CD8-positive, alpha-beta memory T cell (primary cell): ENCODE measurements around the gene PPM1B. TPM values are rescaled to one million over a fixed set of nuclear protein-coding genes. Genes with fewer than 3 reads are reported as not detected.

Experiments
- CTCF ChIA-PET: fragments of 350-600 bp; sonication (Branson Sonifier 250); formaldehyde crosslinking; loops from one replicate; lab custom pipeline; 2021; ENCODE audit warnings: antibody characterized with exemption; lab: Charles Lee
- POLR2A ChIA-PET: fragments of 350-600 bp; sonication (Branson Sonifier 250); formaldehyde crosslinking; loops from one replicate; lab custom pipeline; 2021; ENCODE audit warnings: antibody characterized with exemption; lab: Charles Lee
- DNase-seq, 5 donors: peaks; one replicate each; pipeline versions ENCODE4 v3.0.0 to v3.0.0-alpha.2; 2020 to 2022; ENCODE audit warnings: mixed read lengths in 1 of 5
- H3K27ac ChIP-seq: one replicate; pipeline ENCODE4 v1.7.0; 2013; ENCODE audit warnings: low read depth, mild to moderate bottlenecking, low read length, moderate library complexity
- H3K27me3 ChIP-seq: 2 replicates; pipeline ENCODE4 v1.7.0; 2013; ENCODE audit warnings: low read length, mild to moderate bottlenecking; ENCODE audit not compliant: insufficient read depth, poor library complexity, severe bottlenecking
- H3K36me3 ChIP-seq: 2 replicates; pipeline ENCODE4 v1.7.0; 2013; ENCODE audit warnings: mild to moderate bottlenecking, low read length, moderate library complexity; ENCODE audit not compliant: insufficient read depth
- H3K4me1 ChIP-seq: 2 replicates; pipeline ENCODE4 v1.7.0; 2013; ENCODE audit warnings: mild to moderate bottlenecking, low read length, moderate library complexity; ENCODE audit not compliant: insufficient read depth
- H3K4me3 ChIP-seq: 2 replicates; pipeline ENCODE4 v1.7.0; 2013; ENCODE audit warnings: mild to moderate bottlenecking, low read length
- H3K9me3 ChIP-seq: 2 replicates; pipeline ENCODE4 v1.7.0; 2013; ENCODE audit warnings: mild to moderate bottlenecking, low read length
- H3K27ac Mint-ChIP-seq, 8 donors: one replicate each; pipeline ENCODE4 v1.8.0; 2020 to 2021; ENCODE audit warnings: mixed read lengths in 8 of 8, mild to moderate bottlenecking in 6 of 8, inconsistent platforms in 3 of 8, moderate library complexity in 3 of 8
- H3K27me3 Mint-ChIP-seq, 2 donors: one replicate each; pipeline ENCODE4 v1.8.0; 2020 to 2021; ENCODE audit warnings: mixed read lengths in 2 of 2, mild to moderate bottlenecking in 1 of 2, moderate library complexity in 1 of 2
- H3K36me3 Mint-ChIP-seq, 3 donors: one replicate each; pipeline ENCODE4 v1.8.0; 2020 to 2021; ENCODE audit warnings: mixed read lengths in 3 of 3, inconsistent platforms in 1 of 3, mild to moderate bottlenecking in 1 of 3
- H3K4me1 Mint-ChIP-seq, 3 donors: one replicate each; pipeline ENCODE4 v1.8.0; 2020 to 2021; ENCODE audit warnings: mixed read lengths in 3 of 3, inconsistent platforms in 1 of 3, mild to moderate bottlenecking in 1 of 3
- H3K4me3 Mint-ChIP-seq, 7 donors: one replicate each; pipeline ENCODE4 v1.8.0; 2020 to 2021; ENCODE audit warnings: mixed read lengths in 7 of 7, mild to moderate bottlenecking in 6 of 7, moderate library complexity in 4 of 7, inconsistent platforms in 2 of 7
- H3K9me3 Mint-ChIP-seq, 5 donors: one replicate each; pipeline ENCODE4 v1.8.0; 2020 to 2022; ENCODE audit warnings: mixed read lengths in 5 of 5, mild to moderate bottlenecking in 3 of 5, moderate library complexity in 2 of 5, inconsistent platforms in 1 of 5
- polyA plus RNA-seq: library from polyadenylated mRNA; unstranded; fragments of 300-500 nt; fragmentation: Illumina TruSeq; gene quantifications from one replicate; pipeline ENCODE4 v1.2.3, GENCODE V29; 2021
- total RNA-seq, 2 experiments: library from RNA; stranded (reverse); gene quantifications; one replicate each; pipeline ENCODE4 v1.2.3, GENCODE V29; 2021

PPM1B gene
- total and polyA plus RNA-seq, 3 experiments from 2014 or later = 40.4 to 53.0 (median 41.1) TPM

DNA sequence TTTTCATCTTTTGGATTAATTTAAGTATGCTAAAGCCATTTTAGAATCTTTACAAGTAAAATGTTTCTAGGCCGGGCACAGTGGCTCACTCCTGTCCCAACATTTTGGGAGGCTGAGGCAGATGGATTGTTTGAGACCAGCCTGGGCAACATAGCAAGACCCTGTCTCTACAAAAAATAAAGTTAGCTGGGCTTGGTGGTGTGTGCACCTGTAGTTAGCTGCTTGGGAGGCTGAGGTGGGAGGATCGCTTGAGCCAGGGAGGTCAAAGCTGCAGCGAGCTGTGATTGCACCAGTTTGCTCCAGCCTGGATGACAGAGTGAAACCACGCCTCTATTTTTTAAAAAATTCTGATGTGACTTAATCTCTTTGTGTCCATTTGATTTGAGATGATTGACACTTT is 3.9 kb downstream of the PPM1B start:
- peak overlapping the region; percentile 3 for H3K4me3 ChIP-seq
- peak overlapping the region in 6 of 7 donors; percentile 22 to 67 (median 56) for H3K4me3 Mint-ChIP-seq
- H3K9me3 Mint-ChIP-seq = no peaks in the 10 kb centered on the region

DNA sequence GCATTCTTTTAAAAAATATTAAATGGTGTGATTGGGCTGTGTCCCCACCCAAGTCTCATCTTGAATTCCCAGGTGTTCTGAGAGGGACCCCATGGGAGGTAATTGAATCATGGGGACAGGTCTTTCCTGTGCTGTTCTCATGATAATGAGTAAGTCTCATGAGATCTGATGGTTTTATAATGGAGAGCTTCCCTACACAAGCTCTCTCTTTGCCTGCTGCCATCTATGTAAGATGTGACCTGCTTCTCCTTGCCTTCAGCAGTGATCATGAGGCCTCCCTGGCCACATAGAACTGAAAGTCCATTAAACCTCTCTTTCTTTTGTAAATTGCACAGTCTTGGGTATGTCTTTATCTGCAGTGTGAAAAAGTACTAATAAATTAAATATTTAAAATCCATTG is 10.3 kb downstream of the PPM1B start:
- CTCF ChIA-PET = no interaction called here
- Histone ChIP-seq H3K27me3 (no peaks in the 10 kb centered on the region), H3K9me3 (no peaks in the 10 kb centered on the region), H3K27ac (no peak overlapping the region), H3K4me3 (no peak overlapping the region), H3K36me3 (peaks cover 5% of the 10 kb centered on the region), H3K4me1 (peaks cover 72% of the 10 kb centered on the region)
- POLR2A ChIA-PET = no interaction called here
- Mint-ChIP-seq H3K27me3 (peaks cover 0 to 1% of the 10 kb centered on the region in 2 donors), H3K9me3 (no peaks in the 10 kb centered on the region), H3K27ac (no peak overlapping the region), H3K36me3 (peaks cover 0 to 46% (median 8%) of the 10 kb centered on the region in 3 donors), H3K4me1 (peaks cover 73 to 89% (median 86%) of the 10 kb centered on the region in 3 donors), H3K4me3 (peak overlapping the region in 2 of 7 donors; percentile 7 to 10)
- no peak for DNase-seq

More for the DNA sequence above, 3.9 kb downstream of the PPM1B start:
- Mint-ChIP-seq H3K27ac (peak overlapping the region in 3 of 8 donors; percentile 13 to 38 (median 18)), H3K27me3 (peaks cover 0 to 1% of the 10 kb centered on the region in 2 donors), H3K4me1 (peaks cover 68 to 80% (median 76%) of the 10 kb centered on the region in 3 donors), H3K36me3 (peaks cover 0 to 36% (median 6%) of the 10 kb centered on the region in 3 donors)
- H3K36me3 ChIP-seq = no peaks in the 10 kb centered on the region
- ChIA-PET POLR2A (no interaction called here), CTCF (no interaction called here)
- no peaks in the 10 kb centered on the region for H3K27me3 ChIP-seq
- peaks cover 65% of the 10 kb centered on the region for H3K4me1 ChIP-seq
- no peak overlapping the region for H3K27ac ChIP-seq
- H3K9me3 ChIP-seq = no peaks in the 10 kb centered on the region
- DNase-seq = no peak

DNA sequence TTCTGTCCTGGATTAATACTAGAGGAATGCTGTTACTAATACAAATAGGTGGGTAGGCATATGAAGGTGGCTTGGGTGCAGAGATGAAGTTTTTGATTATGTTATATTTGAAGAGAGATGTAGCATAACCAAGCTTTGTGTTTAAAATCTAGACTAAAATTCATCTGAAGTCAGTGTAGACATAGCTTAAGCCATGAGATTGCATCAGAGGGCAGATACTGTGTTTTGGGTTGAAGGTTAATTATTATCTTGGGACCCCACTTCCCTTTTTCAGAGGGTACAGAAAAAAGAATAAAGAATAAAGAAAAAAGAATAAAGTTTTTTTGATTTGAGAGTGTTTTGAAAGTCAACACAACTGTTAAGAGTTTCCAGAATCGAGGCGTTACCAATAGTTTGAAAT is 13.0 kb downstream of the PPM1B start:
- peak overlapping the region in 7 of 8 donors; percentile 6 to 62 (median 19) for H3K27ac Mint-ChIP-seq
- peaks cover 74 to 90% (median 85%) of the 10 kb centered on the region in 3 donors for H3K4me1 Mint-ChIP-seq
- H3K4me1 ChIP-seq = peaks cover 66% of the 10 kb centered on the region
- no peaks in the 10 kb centered on the region for H3K27me3 ChIP-seq
- ChIA-PET CTCF (no interaction called here), POLR2A (no interaction called here)
- H3K27ac ChIP-seq = no peak overlapping the region
- H3K4me3 ChIP-seq = no peak overlapping the region
- H3K9me3 ChIP-seq = no peaks in the 10 kb centered on the region
- no peaks in the 10 kb centered on the region for H3K27me3 Mint-ChIP-seq
- no peaks in the 10 kb centered on the region for H3K9me3 Mint-ChIP-seq
- DNase-seq = no peak
- peak overlapping the region in 1 of 7 donors; percentile 34 for H3K4me3 Mint-ChIP-seq
- H3K36me3 ChIP-seq = peaks cover 5% of the 10 kb centered on the region
- H3K36me3 Mint-ChIP-seq = peaks cover 0 to 38% (median 6%) of the 10 kb centered on the region in 3 donors

DNA sequence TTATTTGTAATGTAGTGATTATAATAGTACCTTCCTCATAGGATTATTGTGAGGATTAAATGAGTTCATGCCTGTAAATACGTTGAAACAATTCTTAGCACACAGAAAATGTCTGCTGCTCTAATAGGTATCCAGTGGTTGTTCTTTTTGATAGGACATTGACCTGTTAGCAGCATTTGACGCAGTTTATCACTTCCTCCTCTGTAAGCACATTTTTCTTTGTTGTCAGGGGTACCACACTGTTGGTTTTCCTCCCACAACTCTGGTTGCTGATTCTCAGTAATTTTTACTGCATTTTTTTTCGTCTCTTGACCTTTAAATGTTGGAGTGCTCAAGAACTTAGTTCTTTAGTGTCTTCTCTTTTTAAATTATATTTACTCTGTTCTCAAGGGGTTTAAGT is 15.4 kb downstream of the PPM1B start:
- Mint-ChIP-seq H3K4me3 (peak overlapping the region in 6 of 7 donors; percentile 58 to 77 (median 64)), H3K4me1 (peaks cover 79 to 94% (median 91%) of the 10 kb centered on the region in 3 donors), H3K9me3 (no peaks in the 10 kb centered on the region), H3K27ac (peak overlapping the region; percentile 88 to 98 (median 94)), H3K27me3 (no peaks in the 10 kb centered on the region), H3K36me3 (peaks cover 0 to 36% (median 12%) of the 10 kb centered on the region in 3 donors)
- ChIA-PET CTCF (no interaction called here), POLR2A (interaction anchor here (0.5 kb wide), 1 partner anchor 36 kb away, joined by 6 read pairs; no protein-coding TSS in a partner anchor)
- peak in 2 of 5 donors; percentile 51 to 55 for DNase-seq
- Histone ChIP-seq H3K27me3 (no peaks in the 10 kb centered on the region), H3K4me3 (no peak overlapping the region), H3K9me3 (no peaks in the 10 kb centered on the region), H3K36me3 (peaks cover 5% of the 10 kb centered on the region), H3K27ac (no peak overlapping the region), H3K4me1 (peaks cover 70% of the 10 kb centered on the region)

DNA sequence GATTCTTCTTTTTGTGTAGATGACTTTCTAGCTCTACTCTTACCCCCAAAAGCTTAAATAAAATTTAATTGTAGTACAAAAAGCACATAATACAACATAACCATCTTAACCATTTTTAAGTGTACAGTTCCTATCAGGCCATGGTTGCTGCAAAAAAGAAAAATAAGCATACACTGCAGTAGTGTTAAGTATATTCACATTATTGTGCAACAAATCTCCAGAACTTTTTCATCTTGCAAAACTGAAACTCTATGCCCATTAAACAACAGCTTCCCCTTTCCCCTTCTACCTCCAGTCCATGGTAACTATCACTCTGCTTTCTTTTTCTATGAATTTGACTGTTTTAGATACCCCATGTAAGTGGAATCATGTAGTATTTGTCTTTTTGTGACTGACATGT is 18.1 kb downstream of the PPM1B start:
- peak overlapping the region in 3 of 7 donors; percentile 1 to 4 (median 2) for H3K4me3 Mint-ChIP-seq
- CTCF ChIA-PET = interaction anchor here (1.0 kb wide), 1 partner anchor 13 kb away, joined by 3 read pairs; no protein-coding TSS in a partner anchor

DNA sequence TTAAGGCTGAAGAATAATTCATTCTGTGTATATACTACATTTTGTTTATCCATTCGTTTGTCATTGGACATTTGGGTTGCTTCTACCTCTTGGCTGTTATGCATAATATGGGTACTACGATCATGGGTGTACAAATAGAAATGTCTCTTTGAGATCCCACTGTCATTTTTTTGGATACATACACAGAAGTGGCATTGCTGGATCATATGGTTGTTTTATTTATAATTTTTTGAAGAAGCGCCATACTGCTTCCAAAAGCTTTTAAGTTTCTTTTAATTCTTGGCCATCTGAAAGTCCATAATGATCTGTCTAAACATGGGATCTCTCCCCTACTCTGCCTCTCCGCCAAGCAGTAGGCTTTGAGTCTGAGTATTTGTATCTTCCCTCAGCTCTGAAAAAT is 18.6 kb downstream of the PPM1B start:
- no peaks in the 10 kb centered on the region for H3K9me3 Mint-ChIP-seq
- Histone ChIP-seq H3K27me3 (no peaks in the 10 kb centered on the region), H3K36me3 (no peaks in the 10 kb centered on the region), H3K27ac (no peak overlapping the region), H3K4me1 (peaks cover 64% of the 10 kb centered on the region), H3K4me3 (no peak overlapping the region), H3K9me3 (no peaks in the 10 kb centered on the region)
- peak overlapping the region in 4 of 8 donors; percentile 7 to 21 (median 12) for H3K27ac Mint-ChIP-seq
- ChIA-PET CTCF (interaction anchor here (1.0 kb wide), 1 partner anchor 13 kb away, joined by 3 read pairs; no protein-coding TSS in a partner anchor), POLR2A (no interaction called here)
- no peaks in the 10 kb centered on the region for H3K27me3 Mint-ChIP-seq
- peaks cover 0 to 27% (median 12%) of the 10 kb centered on the region in 3 donors for H3K36me3 Mint-ChIP-seq
- DNase-seq = no peak
- peaks cover 76 to 96% (median 93%) of the 10 kb centered on the region in 3 donors for H3K4me1 Mint-ChIP-seq
- peak overlapping the region in 3 of 7 donors; percentile 1 to 4 (median 2) for H3K4me3 Mint-ChIP-seq

More for the DNA sequence above, 18.1 kb downstream of the PPM1B start:
- peaks cover 66% of the 10 kb centered on the region for H3K4me1 ChIP-seq
- H3K27me3 Mint-ChIP-seq = no peaks in the 10 kb centered on the region
- no peak overlapping the region for H3K4me3 ChIP-seq
- H3K36me3 ChIP-seq = no peaks in the 10 kb centered on the region
- POLR2A ChIA-PET = no interaction called here
- H3K27ac Mint-ChIP-seq = peak overlapping the region in 4 of 8 donors; percentile 7 to 83 (median 18)
- no peaks in the 10 kb centered on the region for H3K9me3 ChIP-seq
- peaks cover 0 to 28% (median 12%) of the 10 kb centered on the region in 3 donors for H3K36me3 Mint-ChIP-seq
- DNase-seq = no peak
- H3K9me3 Mint-ChIP-seq = no peaks in the 10 kb centered on the region
- H3K4me1 Mint-ChIP-seq = peaks cover 76 to 95% (median 95%) of the 10 kb centered on the region in 3 donors
- H3K27ac ChIP-seq = no peak overlapping the region
- H3K27me3 ChIP-seq = no peaks in the 10 kb centered on the region

DNA sequence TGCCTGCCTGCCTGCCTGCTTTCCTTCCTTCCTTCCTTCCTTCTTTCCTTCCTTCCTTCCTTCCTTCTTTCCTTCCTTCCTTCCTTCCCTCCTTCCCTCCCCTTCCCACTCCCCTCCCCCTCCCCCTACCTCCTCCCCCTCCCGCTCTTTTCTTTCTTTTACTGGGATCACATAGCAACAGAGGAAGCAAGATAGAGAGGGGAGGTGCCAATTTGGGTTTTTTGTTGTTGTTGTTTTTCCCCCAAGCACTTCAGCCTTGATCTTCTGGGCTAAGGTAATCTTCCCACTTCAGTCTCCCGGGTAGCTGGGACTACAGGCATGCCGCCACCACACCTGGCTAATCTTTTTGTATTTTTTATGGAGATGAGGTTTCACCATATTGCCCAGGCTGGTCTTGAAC is 20.0 kb downstream of the PPM1B start:
- Histone ChIP-seq H3K9me3 (no peaks in the 10 kb centered on the region), H3K36me3 (no peaks in the 10 kb centered on the region), H3K27me3 (no peaks in the 10 kb centered on the region), H3K27ac (no peak overlapping the region), H3K4me1 (peaks cover 54% of the 10 kb centered on the region), H3K4me3 (no peak overlapping the region)
- no peak for DNase-seq
- H3K4me1 Mint-ChIP-seq = peaks cover 72 to 91% (median 89%) of the 10 kb centered on the region in 3 donors
- peak overlapping the region in 2 of 7 donors; percentile 38 to 39 for H3K4me3 Mint-ChIP-seq
- ChIA-PET POLR2A (no interaction called here), CTCF (no interaction called here)
- H3K27me3 Mint-ChIP-seq = no peaks in the 10 kb centered on the region
- peak overlapping the region in 3 of 8 donors; percentile 25 to 49 (median 39) for H3K27ac Mint-ChIP-seq
- H3K9me3 Mint-ChIP-seq = no peaks in the 10 kb centered on the region
- H3K36me3 Mint-ChIP-seq = peaks cover 0 to 29% (median 11%) of the 10 kb centered on the region in 3 donors

DNA sequence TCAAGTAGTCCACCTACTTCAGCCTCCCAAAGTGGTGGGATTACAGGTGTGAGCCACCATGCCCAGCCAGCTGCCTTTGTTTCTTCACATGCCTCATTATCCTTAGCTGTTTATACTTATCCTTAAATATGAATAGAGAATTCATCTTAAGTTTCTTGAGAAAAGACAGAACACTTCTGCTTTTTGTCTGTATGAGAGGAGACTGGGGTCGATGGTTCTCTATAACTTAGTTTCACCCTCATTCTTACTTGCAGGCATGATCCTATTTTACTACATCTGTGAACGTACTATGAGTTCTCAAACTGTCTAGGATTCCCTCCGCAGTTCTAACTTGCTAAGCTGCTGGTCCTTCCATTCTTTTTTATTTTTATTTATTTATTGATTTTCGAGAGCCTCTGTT is 20.4 kb downstream of the PPM1B start:
- DNase-seq = no peak
- H3K27me3 Mint-ChIP-seq = no peaks in the 10 kb centered on the region
- H3K36me3 ChIP-seq = no peaks in the 10 kb centered on the region
- H3K27ac ChIP-seq = no peak overlapping the region
- ChIA-PET POLR2A (no interaction called here), CTCF (no interaction called here)
- H3K36me3 Mint-ChIP-seq = peaks cover 0 to 28% (median 10%) of the 10 kb centered on the region in 3 donors
- H3K4me3 Mint-ChIP-seq = peak overlapping the region in 2 of 7 donors; percentile 38 to 39
- H3K9me3 Mint-ChIP-seq = no peaks in the 10 kb centered on the region
- H3K9me3 ChIP-seq = no peaks in the 10 kb centered on the region
- H3K27ac Mint-ChIP-seq = peak overlapping the region in 2 of 8 donors; percentile 39 to 49
- H3K4me1 ChIP-seq = peaks cover 50% of the 10 kb centered on the region
- H3K4me1 Mint-ChIP-seq = peaks cover 71 to 90% (median 89%) of the 10 kb centered on the region in 3 donors
- H3K27me3 ChIP-seq = no peaks in the 10 kb centered on the region
- no peak overlapping the region for H3K4me3 ChIP-seq
